Measurements from ENCODE around the gene SGCA.

The SGCA gene

DNA sequence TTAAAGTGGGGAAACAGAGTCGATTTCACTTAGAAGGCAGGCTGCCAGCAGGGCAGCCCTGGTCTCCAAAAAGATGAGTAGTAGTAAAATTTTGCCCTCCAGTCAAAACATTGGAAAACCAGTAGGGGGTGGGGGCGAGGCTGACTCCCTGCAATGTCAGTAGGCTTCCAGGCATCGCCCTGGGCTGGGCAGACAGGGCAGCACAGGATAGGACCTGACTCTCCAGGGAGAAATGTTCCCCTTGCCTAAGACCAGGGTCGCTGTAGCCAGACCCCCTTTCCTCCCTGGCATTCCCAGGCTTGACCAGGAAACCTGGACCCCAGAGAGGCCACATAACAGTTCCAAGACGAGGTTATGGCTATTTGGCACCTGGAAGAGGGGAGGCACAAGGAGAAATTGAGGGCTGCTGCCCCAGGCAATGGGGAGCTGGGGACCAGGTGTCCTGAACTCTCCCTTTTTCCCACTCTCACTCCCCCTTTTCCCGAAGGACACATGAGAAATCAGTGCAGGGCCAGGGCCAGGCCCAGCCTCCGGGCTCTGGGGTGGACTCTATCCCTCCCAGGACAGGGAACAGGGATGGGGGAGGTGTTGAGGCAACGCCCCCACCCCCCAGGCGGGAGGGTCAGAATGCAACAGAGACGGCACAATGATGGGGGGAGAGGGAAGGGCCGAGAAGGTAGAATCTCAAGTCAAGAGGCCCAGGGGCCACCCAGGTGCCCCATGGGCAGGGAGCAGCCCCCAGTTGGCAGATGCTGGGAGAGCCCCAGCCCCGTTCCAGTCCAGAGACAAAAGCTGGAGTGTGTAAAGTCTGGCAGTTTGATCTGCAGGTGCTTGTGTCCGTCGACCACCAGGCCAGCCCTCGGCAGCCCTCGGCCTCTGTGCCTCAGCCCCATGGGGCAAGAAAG lies 31.3 kb upstream of the SGCA start:
- no peak for DNase-seq (ENCODE audit: low spot score)
- FAIRE-seq, result no peak

- no peak for FAIRE-seq
These were observed 30.3 kb upstream of the SGCA start for GRCh38 chr17:50135316-50136095.

DNA sequence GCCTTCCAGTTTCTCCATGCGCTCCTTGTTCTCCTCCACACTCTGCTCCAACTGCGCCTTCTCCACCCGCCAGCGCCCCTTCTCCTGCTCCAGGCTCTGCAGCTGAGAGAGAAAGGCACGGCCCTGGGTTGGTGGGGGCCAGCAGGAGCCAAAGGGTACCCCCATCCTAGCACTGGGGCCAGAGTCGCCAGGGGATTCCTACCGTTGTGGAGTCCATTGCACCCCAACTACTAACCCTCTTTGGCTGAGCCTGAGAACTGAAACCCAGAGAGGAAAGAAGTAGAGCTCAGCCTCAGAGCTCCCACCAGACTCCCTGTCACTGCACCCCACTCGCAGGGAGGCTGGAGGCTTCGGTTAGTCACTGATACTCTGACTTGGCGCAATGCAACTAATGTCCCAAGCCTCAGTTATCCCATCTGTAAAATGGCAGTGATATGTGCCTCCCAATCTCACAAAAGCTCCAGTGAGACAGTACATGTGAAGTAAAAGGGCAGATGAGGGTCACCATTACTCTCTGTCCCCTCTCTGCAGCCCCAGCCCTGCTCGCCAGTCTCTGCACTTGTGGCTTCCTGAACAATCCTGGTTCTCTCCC lies 29.6 kb upstream of the SGCA start:
- FAIRE-seq (no peak), DNase-seq (ENCODE audit: low spot score) (no peak)

More at GRCh38 chr17:50135316-50136095, 30.3 kb upstream of the SGCA start:
- DNase-seq (ENCODE audit: low spot score), result no peak

DNA sequence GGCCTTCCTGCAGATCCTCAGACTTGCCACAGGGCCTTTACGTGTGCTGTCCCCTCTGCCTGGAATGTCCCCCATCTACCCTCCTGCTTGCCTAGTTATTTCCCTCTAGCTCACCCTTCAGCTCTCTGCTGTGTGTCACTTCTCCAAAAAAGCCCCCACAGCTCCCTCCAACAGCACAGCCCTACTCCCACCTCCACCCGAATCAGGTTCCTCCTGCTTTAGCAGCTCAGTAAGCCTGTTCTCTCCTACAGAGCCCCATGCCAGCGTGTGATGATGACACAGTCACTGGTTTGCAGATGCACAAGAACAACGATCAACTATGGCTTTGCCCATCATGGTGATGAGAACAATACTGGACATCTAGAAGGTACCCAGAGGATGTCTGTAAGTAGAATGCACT lies 28.8 kb upstream of the SGCA start:
- DNase-seq (ENCODE audit: low spot score) (no peak), FAIRE-seq (no peak)

- DNase-seq (ENCODE audit: low spot score), result no peak
- FAIRE-seq, result no peak
These were observed 26.5 kb upstream of the SGCA start for GRCh38 chr17:50139185-50139783.

DNA sequence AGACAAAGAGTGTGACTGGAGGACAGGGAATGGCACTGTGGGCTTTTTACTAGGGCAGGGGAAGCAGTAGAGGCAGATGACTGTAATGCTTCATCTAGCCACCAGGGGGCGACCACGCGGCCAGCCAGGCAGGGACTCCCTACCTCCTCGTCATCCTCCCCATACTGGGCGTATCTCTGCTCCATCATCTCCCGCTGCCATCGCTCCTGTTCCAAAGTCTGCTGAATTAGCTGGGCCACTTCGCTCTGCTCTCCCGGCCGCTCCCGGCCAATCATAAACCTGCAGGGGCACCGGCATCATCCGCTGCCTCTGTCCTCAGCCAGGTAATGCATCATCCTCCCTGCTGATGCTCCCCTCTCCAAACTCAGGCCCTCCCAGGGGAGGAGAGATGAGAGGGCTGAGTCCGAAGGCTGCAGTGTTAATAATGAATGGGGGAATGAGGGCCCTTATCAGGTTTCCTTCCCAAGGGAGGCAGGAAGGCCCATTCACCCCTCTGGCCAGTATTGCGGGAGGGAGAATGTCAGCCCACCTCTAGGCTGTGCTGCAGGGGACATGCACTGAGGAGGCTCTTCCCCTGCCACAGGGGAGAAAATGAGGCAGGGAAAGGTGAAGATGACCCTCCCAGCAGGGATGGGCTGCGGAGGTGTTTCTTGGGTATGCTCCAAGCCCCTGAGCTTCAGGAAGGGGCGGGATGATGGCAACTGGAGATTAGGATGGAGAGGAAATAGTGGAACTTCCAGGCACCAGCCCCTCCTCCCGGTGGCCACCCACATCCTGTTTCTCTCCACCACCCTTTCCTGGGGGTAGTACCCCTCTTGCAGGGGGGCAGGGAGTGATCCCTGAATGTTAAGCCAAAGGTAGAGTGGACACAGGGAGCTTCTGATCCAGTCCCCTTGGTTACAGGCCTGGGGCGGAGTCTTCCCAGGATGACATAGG lies 25.6 kb upstream of the SGCA start:
- peak; percentile 57 for DNase-seq (ENCODE audit: low spot score)
- no peak for FAIRE-seq

DNA sequence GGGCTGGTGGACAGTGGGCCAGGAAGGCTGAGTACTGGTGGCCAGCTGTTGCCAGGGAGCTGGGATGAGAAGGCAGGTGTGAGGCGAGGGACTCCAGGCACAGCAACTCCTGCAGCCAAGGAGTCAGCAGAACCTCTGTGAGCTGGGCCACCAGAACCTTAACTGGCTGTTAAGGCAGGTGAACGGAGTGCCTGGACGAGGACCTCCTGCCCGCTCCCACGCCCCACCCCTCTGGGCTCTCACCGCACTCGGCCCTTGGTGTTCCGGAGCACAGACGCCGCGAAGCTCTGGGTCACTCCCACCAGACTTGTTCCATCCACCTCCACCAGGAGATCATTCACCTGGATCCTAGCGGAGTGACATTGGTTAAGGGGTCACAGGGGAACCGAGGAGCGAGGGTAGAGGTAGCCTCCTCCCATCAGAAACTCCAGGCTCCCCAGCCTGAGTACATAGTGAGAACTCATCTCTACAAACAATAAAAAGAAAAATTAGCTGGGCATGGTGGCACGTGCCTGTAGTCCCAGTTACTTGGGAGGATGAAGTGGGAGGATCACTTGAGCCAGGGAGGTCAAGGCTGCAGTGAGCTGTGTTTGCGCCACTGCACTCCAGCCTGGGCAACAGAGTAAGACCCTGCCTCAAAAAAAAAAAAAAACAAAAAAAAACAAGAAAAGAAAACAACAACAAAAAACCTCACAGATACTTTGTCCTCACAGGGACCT lies 24.6 kb upstream of the SGCA start:
- FAIRE-seq (no peak), DNase-seq (ENCODE audit: low spot score) (no peak)

GRCh38 chr17:50141745-50142110 lies 24.1 kb upstream of the SGCA start:
- no peak for FAIRE-seq

DNA sequence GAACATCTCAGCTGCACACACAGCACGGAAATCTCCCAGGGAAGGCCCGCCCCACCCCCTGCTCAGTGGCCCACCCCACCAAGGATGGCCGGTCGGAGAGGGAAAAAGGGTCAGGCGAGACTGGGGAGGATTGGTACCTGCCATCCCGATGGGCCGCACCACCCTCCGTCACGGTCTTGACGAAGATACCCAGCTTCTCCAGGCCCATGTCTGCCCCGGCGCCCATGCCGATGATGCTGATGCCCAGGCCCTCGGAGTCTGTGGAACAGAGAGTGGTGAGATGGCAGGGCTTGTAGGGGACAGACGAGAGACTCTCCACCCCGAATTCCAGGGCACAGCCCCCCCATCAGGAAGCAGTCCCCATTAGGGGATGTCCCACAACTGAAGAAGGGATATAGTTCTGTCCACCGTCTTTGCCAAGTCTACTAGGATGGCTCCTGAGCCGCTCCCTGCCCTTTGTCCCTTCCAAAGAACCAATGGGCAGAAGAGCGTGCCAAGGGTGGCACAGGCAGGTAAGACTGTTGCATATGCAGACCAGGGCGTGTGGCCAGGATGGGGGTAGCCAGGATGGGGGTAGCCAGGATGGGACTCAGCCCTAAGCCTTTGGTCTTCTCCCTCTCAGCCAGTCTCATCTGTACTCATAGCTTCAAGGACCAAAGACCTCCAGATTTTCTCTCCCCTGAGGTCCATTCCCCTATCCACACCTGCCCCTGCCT lies 22.2 kb upstream of the SGCA start:
- no peak for FAIRE-seq
- DNase-seq (ENCODE audit: low spot score), result no peak

More at GRCh38 chr17:50141745-50142110, 24.1 kb upstream of the SGCA start:
- no peak for DNase-seq (ENCODE audit: low spot score)

- no peak for FAIRE-seq
These were observed 21.4 kb upstream of the SGCA start for GRCh38 chr17:50144355-50144754.

DNA sequence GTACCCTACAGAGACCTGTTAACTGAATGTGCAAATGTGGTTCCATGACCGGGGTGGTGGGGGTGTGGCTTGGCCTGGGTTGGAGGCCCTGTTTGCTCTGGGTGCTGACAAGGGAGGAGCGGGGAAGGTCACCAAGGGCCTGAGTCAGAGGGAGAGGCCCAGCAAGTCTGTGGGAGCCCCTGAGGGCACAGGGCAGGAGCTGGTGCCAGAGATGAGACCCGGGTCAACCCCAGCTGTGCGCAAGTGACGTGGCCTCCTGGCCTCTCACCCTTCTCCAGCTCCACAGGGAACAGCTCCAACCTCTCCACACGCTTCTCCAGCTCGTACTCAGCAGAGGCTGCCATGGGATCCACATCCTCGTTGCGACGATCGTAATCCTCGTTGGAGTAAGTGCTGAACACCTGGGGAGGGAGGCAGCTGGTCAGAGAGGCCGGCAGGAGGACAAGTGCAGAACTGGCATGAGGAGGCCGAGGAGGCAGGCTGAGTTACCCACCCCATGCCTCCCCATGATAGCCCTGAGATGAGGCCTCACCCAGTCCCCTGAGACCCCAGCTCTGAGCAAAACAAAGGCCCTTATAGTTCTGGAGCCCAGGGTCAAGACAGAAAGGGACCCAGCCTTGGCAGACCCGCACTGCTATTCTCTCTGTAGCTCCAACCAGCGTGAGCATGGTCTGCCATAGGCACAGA lies 20.8 kb upstream of the SGCA start:
- DNase-seq (ENCODE audit: low spot score), result no peak
- no peak for FAIRE-seq

More at GRCh38 chr17:50144355-50144754, 21.4 kb upstream of the SGCA start:
- no peak for DNase-seq (ENCODE audit: low spot score)

DNA sequence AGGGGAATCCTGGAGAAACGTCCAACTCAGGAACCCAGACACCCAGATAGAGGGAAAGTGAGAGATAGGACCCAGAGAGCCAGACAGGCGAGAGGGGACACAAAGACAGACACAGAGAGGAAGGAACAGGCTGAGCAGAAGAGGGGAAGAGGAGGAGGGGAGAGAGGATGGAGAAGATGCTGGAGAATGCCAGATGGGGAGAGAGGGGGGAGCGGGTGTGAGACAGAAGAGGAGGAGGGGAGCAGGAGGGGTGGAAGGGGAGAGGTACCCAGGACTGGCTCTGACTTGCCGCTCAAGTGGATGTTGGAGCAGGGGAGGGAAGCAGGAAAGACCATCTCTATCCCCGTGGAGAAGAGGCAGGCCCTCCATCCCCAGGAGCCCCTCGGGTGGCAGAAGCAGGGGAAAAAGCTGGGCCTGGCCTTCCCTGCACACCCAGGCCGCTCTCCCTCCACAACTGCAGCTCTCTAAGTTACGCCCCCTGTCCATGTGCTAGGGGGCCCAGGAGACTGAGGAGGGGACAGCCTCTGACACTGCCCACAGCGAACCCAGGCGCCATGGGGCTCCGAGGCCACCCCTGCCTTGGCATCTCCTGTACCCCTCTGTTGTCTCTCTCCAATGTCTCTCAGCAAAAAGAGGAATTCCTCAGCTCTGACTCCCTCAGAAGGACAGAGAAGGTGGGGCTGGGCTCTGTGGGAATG lies 20.1 kb upstream of the SGCA start:
- no peak for DNase-seq (ENCODE audit: low spot score)
- FAIRE-seq, result no peak

DNA sequence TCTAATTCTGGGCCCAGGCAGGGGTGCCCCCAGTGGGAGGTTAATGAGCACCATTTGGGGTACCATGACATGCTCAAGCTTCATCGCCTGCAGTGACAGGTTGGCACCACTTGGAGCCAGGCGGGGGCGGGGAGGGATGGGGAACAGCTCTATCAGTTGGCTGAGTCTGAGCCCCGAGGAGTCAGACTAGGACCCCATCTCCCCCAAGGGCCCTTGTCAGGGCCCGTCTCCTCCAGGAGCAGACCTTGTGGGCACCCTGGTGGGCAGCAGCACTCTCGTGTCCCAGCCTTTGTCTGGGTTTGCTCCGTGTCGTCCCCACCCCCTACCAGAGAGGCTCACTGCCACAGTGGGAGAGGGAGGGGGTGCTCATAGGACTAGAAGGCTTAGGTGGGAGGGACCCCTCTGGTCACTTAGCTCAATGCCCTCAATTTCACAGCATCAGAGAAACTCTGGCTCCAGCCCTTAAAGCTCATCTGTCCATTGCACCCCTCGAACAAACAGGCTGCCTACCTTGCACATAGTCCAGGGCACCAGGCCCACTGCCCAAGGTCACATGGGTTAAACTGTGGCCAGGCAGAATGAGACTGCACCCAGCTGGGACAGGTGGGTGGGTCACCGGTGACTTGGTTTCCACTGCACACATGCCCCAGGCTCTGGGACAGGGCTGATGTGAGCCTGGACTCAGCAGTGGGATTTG lies 19.4 kb upstream of the SGCA start:
- DNase-seq (ENCODE audit: low spot score), result no peak
- FAIRE-seq, result no peak

- FAIRE-seq (no peak), DNase-seq (ENCODE audit: low spot score) (no peak)
These were observed 18.7 kb upstream of the SGCA start for GRCh38 chr17:50146927-50147665.

- DNase-seq (ENCODE audit: low spot score), result no peak
- FAIRE-seq, result no peak
These were observed 18.0 kb upstream of the SGCA start for GRCh38 chr17:50147841-50148225.

DNA sequence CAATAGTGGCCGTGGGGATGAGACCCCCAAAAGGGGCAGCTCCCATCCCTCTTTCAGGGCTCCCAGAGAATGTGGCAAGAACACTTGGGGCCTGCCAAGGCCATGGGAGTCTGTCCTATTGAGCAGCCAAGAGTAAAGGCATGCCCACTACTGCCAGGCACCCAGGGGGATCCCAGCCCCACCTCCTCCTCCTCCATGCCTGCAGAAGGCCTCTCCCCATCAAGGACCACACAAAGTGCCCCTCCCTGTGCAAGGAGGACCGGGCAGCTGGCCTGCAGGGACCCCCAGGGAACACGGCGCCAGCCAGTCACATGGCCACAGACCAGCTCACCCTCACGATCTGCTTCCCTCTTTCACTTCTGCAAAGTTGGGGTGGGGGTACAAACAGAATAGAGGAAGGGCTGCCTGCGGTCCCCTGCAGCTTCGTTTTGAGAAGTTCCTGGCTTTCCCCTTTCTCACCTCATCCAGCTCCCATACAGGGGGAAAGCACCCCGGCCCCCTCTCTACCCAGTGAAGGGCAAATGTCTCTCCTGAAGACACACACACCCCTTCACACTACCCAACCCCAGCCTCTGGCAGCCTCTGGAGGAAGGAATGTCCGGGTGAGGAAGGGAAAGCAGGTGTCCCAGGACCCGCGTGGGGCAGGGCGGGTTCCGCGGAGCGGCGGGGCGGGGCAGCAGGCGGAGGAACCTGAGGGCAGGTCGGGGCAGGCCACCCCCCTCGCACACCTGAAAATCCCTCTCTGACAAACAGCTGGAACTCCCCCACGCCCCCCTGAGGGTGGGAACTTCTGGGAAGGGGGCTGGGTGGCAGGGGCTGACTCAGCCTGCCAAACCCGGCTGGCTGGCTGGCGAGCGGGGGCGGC lies 17.3 kb upstream of the SGCA start:
- no peak for FAIRE-seq
- peak; percentile 9 for DNase-seq (ENCODE audit: low spot score)

All from RCC 7860 (cell line).